Esophagus muscularis mucosa (tissue), 4 donors: ENCODE data around the gene HYI.

ENCODE experiments used
- CTCF ChIP-seq, 3 experiments: fragments of 200-600 bp in 2 of 3; fragments of 450-650 bp in 1 of 3; sonication (generic) in 2 of 3; IDR thresholded peaks; one replicate each; pipeline ENCODE4 v1.5.1; 2017 to 2019; ENCODE audit warnings: antibody characterized with exemption in 3 of 3, mild to moderate bottlenecking in 2 of 3, moderate library complexity in 1 of 3
- EP300 ChIP-seq: sonication (generic); formaldehyde crosslinking; IDR thresholded peaks from one replicate; pipeline ENCODE4 v1.6.1; 2017; ENCODE audit warnings: antibody characterized with exemption
- POLR2A ChIP-seq: fragments of 450-650 bp; IDR thresholded peaks from one replicate; pipeline ENCODE4 v1.6.1; 2017; ENCODE audit warnings: antibody characterized with exemption, moderate library complexity, mild to moderate bottlenecking, low read depth
- POLR2AphosphoS5 ChIP-seq, 2 donors: sonication (generic); formaldehyde crosslinking; IDR thresholded peaks; one replicate each; pipeline ENCODE4 v1.6.1; 2017; ENCODE audit warnings: antibody characterized with exemption in 2 of 2

DNA sequence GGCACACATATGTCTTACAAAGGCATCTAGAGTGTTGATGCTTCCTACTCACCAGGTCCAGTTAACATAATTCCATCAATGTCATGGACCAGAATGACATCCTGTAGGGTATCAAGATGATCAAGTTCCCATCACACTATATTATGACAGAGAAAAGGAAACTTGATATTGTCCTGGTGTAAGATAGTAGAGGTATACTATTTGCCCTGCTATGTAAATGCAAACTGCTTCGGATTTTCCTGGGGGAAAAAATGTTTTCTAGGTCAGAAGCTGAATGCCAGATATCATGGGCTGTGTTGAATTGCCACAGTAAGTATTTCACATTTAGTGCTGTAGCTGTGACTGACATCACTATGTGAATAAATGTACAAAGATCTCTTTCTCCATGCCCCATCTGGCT, 16.2 kb upstream of the HYI start:
- TF ChIP-seq CTCF (IDR thresholded peaks at IDR 0.05) (no peak), POLR2AphosphoS5 (IDR thresholded peaks at IDR 0.05) (no peak), EP300 (no peak), POLR2A (no peak)
